Hindlimb muscle (tissue), 1 donor: ENCODE measurements around the gene SORBS1. TPM values are rescaled to one million over a fixed set of nuclear protein-coding genes. Genes with fewer than 3 reads are reported as not detected.

Source experiments
- DNase-seq: peaks from one replicate; pipeline ENCODE4 v3.0.0-alpha.2; 2013
- polyA plus RNA-seq: library from polyadenylated mRNA; unstranded; fragments of 120-200 nt; gene quantifications from one replicate; pipeline ENCODE4 v1.2.1, GENCODE V29; 2013; ENCODE audit not compliant: insufficient read length

SORBS1 gene
- polyA plus RNA-seq, 1 donor, result 72.6 TPM

DNA sequence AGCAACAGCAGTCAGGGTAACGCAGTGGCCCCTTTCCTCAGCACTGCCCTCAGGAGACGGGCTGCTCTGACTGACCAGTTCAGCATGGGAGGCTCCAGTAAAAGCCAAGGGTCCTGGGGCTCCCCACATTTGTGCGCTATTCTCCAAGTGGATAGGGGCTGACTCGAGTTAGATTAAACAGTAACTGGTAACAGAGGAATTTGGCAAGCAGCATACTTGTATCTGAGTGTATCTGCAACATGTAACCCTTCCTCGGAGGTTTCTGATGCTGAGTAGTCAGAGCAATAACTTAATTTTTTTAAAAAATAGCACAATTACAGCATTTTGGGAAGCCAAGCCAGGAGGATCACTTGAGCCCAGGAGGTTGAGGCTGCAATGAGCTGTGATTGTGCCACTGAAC is 22.8 kb downstream of the SORBS1 start:
- no peak for DNase-seq

DNA sequence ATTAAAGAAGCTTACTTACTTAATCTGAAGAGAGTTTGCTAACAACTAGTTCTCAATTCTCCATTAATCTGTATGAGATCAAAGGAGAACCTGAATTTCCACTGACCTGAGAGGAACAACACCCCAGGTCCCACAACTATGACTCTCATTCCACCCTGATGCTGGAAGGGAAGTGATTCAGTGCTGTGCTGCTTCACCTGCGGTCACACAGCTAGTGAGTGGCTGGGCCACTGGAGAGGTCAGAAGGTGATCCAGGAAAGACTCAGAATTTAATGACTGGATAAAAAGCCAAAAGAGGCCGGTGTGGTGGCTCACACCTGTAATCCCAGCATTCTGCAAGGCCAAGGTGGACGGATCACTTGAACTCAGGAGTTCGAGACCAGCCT is 23.6 kb downstream of the SORBS1 start:
- DNase-seq, result no peak

DNA sequence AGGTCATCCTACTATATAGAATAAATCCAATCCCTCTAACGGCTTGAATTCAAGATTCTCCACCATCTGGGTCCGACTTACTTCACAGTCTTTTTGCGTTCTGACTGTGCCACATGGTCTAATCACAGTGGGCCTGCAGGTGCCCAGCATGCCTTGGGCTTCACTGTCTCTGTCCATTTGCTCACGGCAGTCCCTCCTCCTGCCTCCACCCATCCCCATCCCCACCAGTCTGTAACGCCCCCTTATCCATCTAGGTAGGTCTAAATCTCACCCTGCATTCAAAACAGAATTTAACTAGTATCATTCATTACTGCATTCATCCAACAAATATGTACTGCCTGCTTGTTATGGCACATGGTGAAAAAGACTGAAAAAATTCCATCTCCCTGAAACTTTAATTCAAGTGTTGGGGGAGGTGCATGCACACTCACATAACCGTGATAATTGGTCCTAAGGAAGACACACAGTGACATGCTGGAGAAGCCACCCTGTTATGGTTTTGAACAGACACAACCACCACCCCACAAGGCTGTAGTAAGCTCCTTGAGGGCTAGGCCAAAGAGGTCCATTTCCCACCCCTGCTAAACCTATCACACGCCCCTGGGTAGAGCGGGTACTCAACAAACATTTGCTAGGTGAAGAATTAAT is 24.2 kb downstream of the SORBS1 start:
- no peak for DNase-seq

DNA sequence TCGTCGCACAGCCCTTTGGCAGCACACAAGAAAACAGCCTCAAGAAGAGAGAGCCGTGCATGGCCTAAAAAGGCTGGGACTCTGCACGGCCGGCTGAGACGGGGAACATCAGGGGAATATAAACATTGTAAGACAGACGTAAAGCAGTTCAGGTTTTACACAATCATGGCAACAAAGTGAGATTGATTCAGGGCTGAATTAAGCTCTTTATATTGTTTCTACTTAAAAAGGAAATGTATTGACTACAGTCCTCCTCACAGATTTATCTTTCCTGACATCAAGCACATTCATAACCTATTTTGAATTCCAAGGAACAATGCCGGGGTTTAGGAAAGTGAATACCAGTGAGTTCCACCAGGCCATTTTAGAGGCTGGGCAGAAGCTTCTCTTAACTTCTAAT is 25.2 kb downstream of the SORBS1 start:
- DNase-seq, result no peak

DNA sequence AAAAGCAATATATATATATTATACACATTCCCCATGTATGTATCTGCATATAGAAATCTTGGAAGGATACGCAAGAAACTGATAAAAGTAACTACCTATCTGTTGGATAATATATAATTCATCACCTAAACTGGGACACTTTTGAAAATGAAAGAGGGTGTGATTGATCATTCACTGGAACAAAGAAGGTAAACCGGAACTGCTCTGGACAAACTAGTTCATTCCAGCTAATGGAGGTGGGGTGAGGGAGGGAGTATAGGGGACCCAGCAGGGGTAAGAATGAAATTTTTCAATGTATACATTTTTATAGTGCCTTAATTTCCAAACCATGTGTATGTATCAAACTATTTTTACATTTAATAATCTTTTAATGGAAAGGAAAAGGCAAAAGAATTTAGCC is 25.6 kb downstream of the SORBS1 start:
- no peak for DNase-seq

DNA sequence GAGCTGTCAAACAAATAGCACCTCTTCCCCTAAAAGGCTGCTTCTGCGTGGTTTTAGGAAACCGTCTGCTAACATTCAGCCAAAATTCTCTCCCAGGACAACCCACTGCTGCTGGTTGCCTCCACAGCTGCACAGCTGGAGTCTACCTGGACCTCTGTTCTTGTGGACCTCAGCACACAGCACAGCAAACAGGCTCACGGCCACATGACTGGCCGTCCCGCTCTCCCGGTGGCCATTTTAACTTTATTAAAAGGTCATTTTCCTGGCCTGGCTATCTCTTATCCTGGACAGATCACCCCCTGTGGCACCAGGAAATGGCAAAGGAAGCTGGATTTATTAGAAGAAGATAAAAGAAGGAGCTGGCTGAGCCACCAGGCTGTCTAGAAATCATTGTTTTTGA is 27.6 kb downstream of the SORBS1 start:
- no peak for DNase-seq

DNA sequence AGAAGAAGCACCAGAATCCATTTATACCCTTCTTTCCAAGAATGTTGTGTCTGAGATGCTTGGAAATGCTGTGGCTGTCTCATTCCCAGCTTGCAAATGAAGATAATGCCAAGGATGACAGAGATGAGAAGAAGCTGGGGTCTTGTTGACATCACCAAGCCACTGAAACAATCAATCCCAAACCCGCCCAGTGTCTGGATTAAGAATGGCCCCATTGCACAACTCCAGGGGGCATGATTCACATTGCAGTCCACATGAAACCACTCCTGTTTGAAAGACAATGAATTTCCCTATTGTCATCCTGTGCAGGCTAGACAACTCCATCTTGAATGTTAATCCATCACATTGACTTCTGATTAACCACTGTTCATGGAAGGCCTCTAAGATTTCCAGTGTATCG is 28.6 kb downstream of the SORBS1 start:
- no peak for DNase-seq

DNA sequence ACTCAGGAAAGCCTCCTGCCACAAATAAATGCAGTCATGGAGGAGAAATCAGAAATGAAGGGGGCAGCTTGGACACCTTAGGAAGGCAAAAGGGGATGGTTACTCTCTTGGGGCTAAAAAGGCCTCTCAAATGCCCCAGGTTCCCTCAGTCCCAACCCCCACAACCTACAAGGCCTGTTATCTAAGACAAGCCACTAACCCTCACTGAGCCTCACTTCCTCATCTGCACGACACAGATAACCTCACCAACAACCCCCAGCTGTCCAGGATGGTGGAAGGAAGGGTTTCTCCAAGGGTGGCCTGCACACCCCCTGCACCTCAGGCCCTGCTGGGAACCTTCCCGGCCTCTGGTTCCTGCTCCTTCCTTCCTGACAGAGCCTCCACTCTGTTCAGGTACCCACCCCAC is 29.2 kb downstream of the SORBS1 start:
- no peak for DNase-seq

DNA sequence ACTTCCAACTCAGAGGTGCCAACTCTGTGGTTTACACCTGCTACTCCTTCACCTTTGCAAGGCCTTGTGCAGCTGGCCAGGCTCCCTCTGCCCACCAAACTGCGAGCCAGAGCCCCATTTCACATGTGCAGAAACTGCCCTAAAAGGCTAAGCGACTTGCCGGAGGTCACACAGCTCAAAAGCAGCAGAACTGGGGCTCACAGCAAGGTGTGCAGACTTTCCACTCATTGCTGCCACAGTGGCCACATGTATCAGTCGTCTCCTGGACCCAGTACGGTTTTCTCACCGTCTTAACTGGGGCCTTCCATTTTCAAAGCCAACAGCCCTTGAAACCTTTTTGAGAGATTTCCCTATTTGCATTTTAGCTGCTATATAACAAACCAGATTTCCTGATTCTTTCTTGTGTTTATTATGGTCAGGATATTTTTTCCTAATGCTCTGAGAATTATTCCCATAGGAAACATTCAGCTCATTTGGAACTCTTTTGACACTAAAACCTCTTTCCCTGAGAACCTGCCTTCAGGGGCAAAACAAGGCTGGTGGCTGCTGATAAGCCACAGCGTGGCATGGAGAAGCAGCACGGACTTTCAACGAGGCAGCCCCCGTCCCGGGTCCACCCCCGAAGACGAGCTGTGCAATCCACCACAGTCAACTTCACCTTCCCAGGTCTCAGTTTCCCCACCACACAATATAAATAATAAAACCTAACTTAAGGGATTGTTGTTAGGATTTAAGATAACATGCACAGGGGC is 29.9 kb downstream of the SORBS1 start:
- no peak for DNase-seq

DNA sequence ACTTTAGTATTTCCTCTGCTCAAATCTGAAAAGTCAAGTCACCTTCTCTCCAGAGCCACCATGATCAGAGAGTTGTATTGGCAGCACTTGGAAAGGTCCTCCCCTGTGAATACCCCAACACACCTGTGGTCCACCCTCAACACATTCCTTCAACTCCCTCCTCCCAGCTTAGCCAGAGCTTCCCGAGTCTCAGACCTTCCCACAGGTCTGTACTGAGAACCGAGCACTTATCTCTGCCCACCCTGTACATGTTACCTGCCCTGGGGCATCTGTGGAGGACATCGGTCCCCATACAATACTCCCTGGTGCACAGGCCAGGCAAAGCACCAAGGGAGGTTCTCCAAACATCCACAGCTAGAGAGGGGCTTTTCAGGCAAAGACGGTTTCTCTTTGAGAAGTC is 30.6 kb downstream of the SORBS1 start:
- no peak for DNase-seq

DNA sequence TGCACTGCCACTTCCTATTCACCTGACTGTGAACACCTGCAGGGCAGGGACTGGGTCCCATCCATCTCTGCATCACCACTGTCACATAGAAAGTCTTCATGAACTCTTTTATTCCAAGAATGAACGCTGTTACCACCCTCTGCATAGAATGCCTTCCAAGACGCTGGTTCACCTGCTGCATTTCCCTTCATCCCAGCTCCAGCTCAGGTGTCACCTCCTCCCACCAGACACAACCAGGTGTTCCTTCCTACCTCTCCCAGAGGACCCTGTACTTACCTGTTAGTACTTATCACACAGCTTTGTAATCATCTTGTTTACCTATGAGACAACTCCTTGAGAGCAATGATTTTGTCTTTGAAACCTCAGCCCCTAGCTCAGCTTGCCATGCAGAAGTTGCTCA is 31.1 kb downstream of the SORBS1 start:
- DNase-seq, result no peak

DNA sequence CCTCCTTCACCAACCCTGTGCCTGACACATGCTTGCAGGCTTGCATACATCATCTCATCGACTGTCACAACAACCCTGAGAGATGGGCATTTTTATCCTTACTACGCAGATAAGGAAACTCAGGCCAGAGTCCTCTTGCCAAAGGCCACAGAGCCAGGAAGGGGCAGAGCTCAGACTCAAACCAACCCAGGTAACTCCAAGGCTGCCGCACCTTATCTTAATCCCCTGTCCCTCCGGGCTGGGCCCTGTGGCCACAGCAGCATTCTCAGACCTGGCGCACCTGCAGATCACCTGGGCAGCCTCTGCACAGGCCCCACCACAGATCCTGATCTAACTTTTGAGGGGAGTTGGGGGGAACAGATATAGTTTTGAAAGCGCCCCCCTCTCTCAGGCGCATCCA is 35.1 kb downstream of the SORBS1 start:
- no peak for DNase-seq

DNA sequence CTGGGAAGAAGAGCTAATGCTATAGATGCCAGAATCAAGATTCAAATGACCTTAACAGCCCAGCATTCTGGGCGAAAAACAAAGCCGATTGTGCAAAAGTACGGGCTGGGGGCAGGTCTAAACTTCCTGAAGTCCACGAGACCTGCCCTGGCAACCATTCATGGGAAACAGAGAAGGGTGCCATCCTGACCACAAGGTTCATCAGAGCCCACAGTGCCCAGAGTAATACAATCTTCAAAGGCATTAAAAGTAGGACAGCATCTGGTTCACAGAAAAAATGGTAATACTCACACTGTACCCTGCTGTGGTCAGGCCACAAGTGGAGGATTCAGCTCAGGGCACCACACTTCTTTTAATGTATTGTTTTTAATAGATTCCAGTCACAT is 36.1 kb downstream of the SORBS1 start:
- DNase-seq, result no peak

DNA sequence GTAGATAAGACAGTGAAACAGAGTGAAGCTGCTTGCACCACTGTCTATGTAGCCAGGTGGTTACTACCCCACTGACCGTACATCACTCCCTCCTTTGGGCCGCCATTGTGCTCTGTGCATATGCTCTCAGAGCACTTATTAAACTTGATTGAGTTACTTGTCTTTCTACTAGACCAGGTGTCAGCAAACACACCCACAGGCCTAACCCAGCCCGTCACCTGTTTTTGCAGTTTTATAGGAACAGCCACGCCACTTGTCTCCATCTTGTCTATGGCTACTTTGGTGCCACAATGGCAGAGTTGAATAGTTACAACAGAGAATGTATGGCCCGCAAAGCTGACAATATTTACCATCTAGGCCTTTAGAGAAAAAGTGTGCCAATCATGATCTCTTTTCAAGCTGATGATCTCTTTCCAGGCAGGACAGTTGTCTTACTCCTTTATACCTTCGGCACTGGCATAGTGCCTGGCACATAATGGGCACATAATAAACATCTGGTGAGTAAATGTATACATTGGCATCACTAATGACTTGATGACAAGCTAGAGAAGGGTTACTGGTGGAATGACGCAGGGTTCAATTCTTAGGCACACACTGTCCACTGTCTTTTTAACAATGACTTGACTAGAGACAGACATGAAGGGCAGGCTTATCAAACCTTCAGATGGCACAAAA is 36.7 kb downstream of the SORBS1 start:
- DNase-seq, result no peak

DNA sequence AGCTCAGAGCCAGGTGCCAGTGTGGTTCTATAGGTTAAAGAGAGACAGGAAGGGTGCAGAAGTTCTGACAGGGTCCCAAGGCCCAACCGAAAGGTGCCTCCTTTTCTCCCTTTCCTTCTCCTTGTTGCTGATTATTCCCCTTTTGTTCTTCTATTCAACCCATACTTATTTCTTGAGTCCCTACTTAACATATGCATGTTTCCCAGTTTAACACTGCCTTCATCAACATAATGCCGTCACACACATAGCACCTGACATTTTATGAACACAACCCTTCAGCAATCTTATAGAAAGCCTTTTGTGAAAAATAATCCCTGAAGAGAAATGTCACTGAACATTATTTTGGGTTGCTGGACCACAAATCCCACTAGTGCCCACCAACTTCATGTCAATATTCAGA is 39.1 kb downstream of the SORBS1 start:
- DNase-seq, result no peak

DNA sequence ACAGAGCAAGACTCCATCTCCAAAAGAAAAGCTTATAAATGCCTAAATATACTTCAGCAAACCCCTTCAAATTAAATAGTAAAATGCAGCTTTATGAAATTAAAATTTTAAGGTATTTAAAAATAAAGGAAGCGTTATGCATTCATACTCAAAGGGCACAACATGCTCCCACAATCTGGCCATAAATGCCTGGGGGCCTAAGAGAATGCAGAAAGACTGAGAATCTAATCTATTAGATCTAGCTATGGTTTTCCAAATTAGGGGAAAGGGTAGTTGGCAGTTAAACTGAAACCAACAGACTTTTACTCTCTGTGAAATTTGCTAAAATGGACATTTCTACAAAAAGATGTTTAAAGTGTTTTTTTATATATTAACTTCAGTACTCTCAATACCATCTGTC is 40.6 kb downstream of the SORBS1 start:
- no peak for DNase-seq

DNA sequence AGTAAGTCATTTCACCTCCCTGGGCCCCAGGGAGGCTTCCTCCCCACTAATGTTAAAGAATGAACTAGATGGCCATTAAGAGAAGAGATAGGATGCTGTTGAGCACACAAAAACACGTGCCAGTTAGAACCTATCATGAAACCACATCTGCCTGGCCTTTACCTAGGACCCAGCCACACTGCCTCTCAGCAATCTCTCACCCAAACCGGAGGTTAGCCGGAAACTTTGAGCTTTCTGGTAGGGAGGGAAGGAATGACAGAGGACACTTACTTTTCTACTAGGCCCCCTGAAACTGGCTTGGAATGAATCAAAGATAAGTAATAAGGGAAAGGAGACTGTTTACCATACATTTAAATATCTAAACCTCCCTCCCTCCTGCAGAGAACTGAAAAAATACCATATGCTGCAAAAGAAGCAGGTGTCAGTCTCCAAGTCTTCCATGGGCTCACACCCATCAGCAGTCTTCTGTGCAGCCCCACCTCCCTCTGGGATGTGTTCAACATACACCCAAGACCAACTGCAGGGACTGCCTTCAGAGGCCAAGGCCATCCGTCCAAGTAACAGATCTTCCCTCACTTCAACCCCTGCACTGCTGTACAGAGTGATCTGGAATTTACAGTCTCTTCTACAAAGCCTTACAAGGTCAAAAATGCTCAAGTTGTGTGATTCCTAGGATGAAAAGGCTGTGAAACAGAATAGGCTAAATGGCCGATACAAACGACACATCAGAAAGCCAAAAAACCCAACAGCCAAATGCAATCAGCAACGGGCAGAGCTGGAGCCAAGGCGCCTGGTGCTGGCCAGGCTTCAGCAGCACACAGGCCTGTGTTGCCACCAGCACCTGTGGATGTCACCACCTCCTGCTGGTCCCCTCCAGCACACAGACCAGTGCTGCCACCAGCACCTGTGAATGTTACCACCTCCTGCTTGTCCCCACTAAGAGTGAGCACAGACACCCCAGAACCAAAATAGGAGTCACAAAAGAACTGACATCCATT is 42.4 kb downstream of the SORBS1 start:
- DNase-seq, result no peak

DNA sequence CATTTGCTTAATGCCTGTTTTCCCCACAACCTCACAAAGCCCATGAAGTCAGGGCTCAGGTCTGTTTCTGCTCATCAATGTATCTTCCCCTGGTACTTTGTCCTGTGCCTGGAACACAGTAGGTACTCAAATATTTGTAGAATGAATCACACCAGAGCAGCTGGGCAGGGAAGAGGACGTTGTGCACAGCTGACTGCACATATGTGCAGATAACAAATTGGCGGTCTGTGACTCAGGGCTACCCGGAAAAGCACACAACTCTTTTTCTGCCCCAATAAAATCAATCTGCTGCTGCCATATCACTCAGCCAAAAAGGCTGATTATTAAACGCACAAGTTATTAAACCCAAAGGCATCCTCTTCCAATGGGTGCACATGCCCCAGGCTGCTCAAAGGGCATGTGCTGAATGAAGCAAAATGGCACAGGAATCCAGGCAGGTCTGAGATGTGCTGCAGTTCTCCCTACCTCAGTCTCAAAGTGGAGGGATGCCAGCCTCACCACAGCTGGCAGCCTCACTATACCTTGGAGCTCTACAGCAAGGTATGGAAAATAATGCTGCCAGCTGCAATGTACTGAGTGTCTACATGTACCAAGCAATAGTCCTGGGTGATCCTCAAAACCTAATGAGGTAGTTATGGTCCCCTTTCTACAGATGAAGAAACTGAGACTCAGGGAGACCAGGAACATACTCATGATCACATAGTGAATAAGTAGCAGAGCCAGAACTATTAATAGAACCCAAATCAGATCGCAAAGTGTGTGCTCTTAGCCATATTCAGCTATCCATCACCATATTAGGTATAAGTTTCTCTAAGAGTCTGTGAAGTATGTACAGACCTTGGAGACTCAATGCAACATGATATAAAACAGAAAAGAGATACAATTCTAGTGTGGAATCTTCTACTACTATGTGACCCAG is 43.4 kb downstream of the SORBS1 start:
- DNase-seq, result no peak

DNA sequence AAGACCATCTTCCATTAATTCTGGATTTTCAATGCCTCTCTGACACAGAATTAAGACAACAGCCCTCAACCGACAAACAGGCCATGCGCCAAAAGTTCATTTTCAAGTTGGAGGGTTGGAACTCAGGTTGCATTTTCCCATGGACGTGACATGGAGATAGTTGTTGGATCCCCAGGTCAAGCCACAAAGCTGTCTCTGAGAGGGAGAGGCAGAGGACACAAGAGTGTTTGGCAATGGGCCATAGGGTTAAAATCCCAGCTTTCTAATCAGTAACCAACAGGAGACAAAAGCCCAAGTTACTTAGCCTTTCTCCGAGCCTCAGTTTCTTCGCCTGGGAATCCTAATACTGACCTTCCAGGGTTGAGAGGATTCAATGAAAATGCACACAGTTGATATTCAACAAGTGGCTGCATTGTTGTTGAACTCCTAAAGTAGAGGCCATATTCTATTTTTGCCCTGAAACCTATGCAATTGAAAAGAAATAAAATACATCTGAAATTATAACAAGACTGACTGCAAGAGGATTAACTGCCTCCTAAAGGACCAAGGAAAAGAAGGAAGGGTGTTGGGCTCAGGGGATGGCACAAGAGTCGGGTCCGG is 44.3 kb downstream of the SORBS1 start:
- no peak for DNase-seq

DNA sequence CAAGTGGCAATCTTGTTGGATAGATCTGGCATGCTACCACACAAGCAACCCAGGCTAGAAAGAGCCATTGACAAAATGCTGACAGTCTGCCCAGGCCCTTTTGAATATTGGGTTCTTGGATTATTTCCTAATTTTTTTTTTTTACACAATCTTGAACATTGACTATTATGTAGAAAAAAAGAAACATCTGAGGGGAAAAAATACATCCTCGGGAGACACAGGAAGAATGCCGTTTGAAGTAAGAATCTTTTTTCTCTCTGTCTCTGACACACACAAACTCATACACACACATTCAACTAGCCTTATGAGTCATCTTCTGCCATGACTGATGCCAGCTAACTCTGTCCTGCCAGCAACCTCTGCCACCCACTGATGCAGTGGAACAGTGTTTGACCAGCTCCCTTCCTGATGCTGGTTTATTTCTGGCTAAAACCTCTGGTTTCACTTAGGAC is 47.2 kb downstream of the SORBS1 start:
- DNase-seq, result no peak

DNA sequence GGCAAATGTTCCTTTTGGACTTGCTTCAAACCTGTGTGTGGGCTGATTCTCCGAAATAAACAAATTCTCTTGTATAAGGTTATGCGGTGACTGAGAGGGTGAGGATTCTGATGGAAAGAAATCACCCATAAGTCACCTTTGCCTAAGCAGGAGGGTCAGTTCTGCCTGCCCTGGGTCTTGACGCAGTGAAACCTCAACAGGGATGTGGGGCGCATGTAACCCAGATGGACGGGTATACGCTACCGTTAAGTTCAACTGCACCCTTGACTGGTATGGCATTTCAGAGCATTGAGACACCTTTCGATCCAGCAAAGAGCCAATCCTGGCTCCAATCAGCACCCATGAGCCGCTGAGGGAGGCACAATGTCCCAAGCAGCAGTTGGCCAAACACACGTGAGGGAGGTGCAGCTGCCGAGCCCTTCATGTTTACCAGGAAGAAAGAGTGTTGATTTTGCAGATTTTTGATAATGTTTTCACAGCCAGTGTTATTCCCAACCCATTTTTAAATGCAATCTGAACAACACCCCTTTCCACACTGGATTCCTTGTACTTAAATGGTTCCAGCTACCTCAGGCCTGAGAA is 48.1 kb downstream of the SORBS1 start:
- DNase-seq, result no peak
